GM18520 (cell line): ENCODE results near the gene P2RY14.

Source experiments
- ATAC-seq: cut with Tn5 transposase; IDR thresholded peaks from one replicate; pipeline ENCODE4 v1.9.1; 2021; ENCODE audit not compliant: unreplicated experiment

P2RY14 gene

GRCh38 chr3:151218136-151218535 lies 60.2 kb downstream of the P2RY14 start:
- ATAC-seq, result no peak

GRCh38 chr3:151216641-151217607 lies 61.4 kb downstream of the P2RY14 start:
- ATAC-seq, result no peak

- ATAC-seq, result no peak
Measured at GRCh38 chr3:151214459-151214858, 63.9 kb downstream of the P2RY14 start.

- ATAC-seq, result no peak
Measured at GRCh38 chr3:151213881-151214280, 64.5 kb downstream of the P2RY14 start.

- no peak for ATAC-seq
Measured at GRCh38 chr3:151213151-151213550, 65.2 kb downstream of the P2RY14 start.

GRCh38 chr3:151210676-151211381 lies 67.5 kb downstream of the P2RY14 start:
- peak; percentile 60 for ATAC-seq

- ATAC-seq, result no peak
Measured at GRCh38 chr3:151209654-151210053, 68.7 kb downstream of the P2RY14 start.

- no peak for ATAC-seq
Measured at GRCh38 chr3:151206201-151206600, 72.1 kb downstream of the P2RY14 start.

GRCh38 chr3:151205482-151205881 lies 72.9 kb downstream of the P2RY14 start:
- no peak for ATAC-seq

- ATAC-seq, result no peak
Measured at GRCh38 chr3:151204530-151205402, 73.6 kb downstream of the P2RY14 start.

GRCh38 chr3:151203051-151203420 lies 75.3 kb downstream of the P2RY14 start, which contains the start of gene GPR171:
TSS of gene GPR171 (minus strand) at chr3:151203216. CDS start at chr3:151199386, 3,830 bp downstream.
- peak; percentile 88 for ATAC-seq

GRCh38 chr3:151201051-151201730 lies 77.2 kb downstream of the P2RY14 start:
- no peak for ATAC-seq

- no peak for ATAC-seq
Measured at GRCh38 chr3:151200586-151200985, 77.8 kb downstream of the P2RY14 start.

GRCh38 chr3:151199554-151200438 lies 78.5 kb downstream of the P2RY14 start:
- no peak for ATAC-seq

- no peak for ATAC-seq
Measured at GRCh38 chr3:151198849-151199248, 79.5 kb downstream of the P2RY14 start.

GRCh38 chr3:151197981-151198767 lies 80.2 kb downstream of the P2RY14 start:
- no peak for ATAC-seq

GRCh38 chr3:151197228-151197627 lies 81.1 kb downstream of the P2RY14 start:
- ATAC-seq, result no peak

- no peak for ATAC-seq
Measured at GRCh38 chr3:151196434-151196833, 81.9 kb downstream of the P2RY14 start.

GRCh38 chr3:151195826-151196225 lies 82.5 kb downstream of the P2RY14 start:
- ATAC-seq, result no peak
